Hematopoietic multipotent progenitor cell treated with erythropoietin and hydrocortisone succinate and interleukin-3 and kit ligand, for 15 days (in vitro differentiated cells): ENCODE results near the gene KLC1.

ENCODE experiments used
- DNase-seq: peaks from one replicate; pipeline ENCODE4 v3.0.0-alpha.2; 2015; ENCODE audit warnings: low spot score

The KLC1 gene

GRCh38 chr14:103705118-103705503 is 76.1 kb downstream of the KLC1 start:
- no peak for DNase-seq

- DNase-seq, result no peak
Observed at GRCh38 chr14:103705504-103706284, 76.7 kb downstream of the KLC1 start.

- no peak for DNase-seq
Observed at GRCh38 chr14:103706551-103707328, 77.7 kb downstream of the KLC1 start.

- no peak for DNase-seq
Observed at GRCh38 chr14:103707329-103708263, 78.6 kb downstream of the KLC1 start.

GRCh38 chr14:103708750-103709187 is 79.8 kb downstream of the KLC1 start:
- DNase-seq, result no peak

GRCh38 chr14:103709814-103710213 is 80.8 kb downstream of the KLC1 start:
- DNase-seq, result no peak

GRCh38 chr14:103710771-103711377 is 81.9 kb downstream of the KLC1 start:
- no peak for DNase-seq

- no peak for DNase-seq
Observed at GRCh38 chr14:103711516-103712431, 82.8 kb downstream of the KLC1 start.

- no peak for DNase-seq
Observed at GRCh38 chr14:103712633-103713247, 83.7 kb downstream of the KLC1 start.

- DNase-seq, result peak; percentile 41
Observed at GRCh38 chr14:103713304-103714062, 84.5 kb downstream of the KLC1 start.

GRCh38 chr14:103714063-103714724 is 85.2 kb downstream of the KLC1 start:
- no peak for DNase-seq

- DNase-seq, result peak; percentile 100
Observed at GRCh38 chr14:103715052-103716000, 86.3 kb downstream of the KLC1 start, which contains the start of the genes XRCC3 and ZFYVE21. TSS of gene XRCC3 (minus strand) at chr14:103715451. CDS start at chr14:103711087, 4,364 bp downstream. TSS of gene ZFYVE21 (plus strand) at chr14:103715810. CDS start at chr14:103715842, 32 bp downstream.

GRCh38 chr14:103716091-103716801 is 87.2 kb downstream of the KLC1 start:
- no peak for DNase-seq

GRCh38 chr14:103716899-103717411 is 87.9 kb downstream of the KLC1 start:
- DNase-seq, result no peak

GRCh38 chr14:103718572-103718971 is 89.6 kb downstream of the KLC1 start:
- no peak for DNase-seq

GRCh38 chr14:103719751-103720150 is 90.7 kb downstream of the KLC1 start:
- DNase-seq, result no peak
